ENCODE results near the gene FAM83F. TPM values are rescaled to one million over a fixed set of nuclear protein-coding genes. Genes with fewer than 3 reads are reported as not detected.
"Not testable (repeated sequence)": the region's sequence is repeated elsewhere in the genome, so short reads cannot be mapped to it uniquely, and the experiment has no call there.

Gene FAM83F
- total RNA-seq, 1 donor, result not detected

DNA sequence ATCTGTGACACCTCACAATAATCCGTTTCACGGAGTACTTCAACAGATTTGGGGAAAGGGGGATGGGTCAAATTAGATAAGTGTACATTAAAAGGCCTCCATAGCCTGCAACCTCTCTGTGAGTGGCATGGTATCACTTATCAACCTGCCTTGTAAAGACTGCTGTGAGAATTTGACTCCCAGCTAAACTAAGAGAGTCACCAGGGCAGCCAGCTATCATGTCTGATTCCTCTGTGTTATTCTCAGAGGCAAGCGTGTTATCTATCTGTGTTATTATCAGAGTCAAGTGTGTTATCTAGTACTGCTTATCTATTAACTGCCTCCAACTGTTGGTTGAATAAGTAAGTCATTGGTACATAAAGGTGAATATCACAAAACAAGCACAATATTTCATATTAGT, 4.1 kb upstream of the FAM83F start:
- peaks cover 22% of the 10 kb centered on the region for H3K27me3 ChIP-seq (ENCODE audit: insufficient read depth, low read length)
- TF ChIP-seq, protein P1, sequence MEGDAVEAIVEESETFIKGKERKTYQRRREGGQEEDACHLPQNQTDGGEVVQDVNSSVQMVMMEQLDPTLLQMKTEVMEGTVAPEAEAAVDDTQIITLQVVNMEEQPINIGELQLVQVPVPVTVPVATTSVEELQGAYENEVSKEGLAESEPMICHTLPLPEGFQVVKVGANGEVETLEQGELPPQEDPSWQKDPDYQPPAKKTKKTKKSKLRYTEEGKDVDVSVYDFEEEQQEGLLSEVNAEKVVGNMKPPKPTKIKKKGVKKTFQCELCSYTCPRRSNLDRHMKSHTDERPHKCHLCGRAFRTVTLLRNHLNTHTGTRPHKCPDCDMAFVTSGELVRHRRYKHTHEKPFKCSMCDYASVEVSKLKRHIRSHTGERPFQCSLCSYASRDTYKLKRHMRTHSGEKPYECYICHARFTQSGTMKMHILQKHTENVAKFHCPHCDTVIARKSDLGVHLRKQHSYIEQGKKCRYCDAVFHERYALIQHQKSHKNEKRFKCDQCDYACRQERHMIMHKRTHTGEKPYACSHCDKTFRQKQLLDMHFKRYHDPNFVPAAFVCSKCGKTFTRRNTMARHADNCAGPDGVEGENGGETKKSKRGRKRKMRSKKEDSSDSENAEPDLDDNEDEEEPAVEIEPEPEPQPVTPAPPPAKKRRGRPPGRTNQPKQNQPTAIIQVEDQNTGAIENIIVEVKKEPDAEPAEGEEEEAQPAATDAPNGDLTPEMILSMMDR (IDR thresholded peaks at IDR 0.05; ENCODE audit: extremely low read depth, low read depth, low read length), result no peak
- H2AFZ ChIP-seq (ENCODE audit: low read length), result no peak overlapping the region

DNA sequence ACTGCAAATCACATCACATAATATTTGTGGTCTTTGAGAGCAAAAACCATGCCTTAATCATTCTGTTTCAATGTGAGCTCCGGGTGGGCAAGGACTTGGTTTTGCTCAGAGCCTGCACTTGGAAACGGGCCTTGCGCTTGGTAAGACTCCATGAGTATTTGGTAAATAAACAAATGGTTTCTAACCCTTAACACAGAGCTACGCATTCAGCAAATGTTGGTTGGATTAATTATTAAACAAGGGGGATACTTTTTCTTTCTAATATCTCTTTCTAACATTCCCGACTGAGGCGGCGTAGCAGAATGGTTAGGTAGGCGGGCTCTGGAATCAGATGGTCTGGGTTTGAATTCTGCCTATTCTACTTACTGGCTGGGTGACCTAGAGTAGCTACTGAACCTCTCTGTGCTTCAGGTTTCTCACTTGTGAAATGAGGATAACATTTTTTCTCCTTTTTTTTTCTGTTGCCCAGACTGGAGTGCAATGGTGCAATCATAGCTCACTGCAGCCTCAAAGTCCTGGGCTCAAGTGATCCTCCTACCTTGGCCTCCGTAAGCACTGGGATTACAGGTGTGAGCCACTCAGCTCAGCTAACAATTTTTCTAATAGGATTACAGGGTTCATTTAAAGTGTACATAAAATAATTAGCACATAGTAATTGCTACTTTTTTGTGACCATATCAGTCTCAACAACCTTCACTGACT, 3.4 kb upstream of the FAM83F start:
- H3K27me3 ChIP-seq (ENCODE audit: insufficient read depth, low read length), result peaks cover 25% of the 10 kb centered on the region
- H3K79me2 ChIP-seq (ENCODE audit: insufficient read depth, low read length), result no peaks in the 10 kb centered on the region
- H3K36me3 ChIP-seq (ENCODE audit: insufficient read depth, low read length), result no peaks in the 10 kb centered on the region

More for the DNA sequence above, 4.1 kb upstream of the FAM83F start:
- Histone ChIP-seq H3K4me2 (ENCODE audit: insufficient read depth, low read length) (no peak overlapping the region), H3K27ac (ENCODE audit: low read depth, low read length) (no peak overlapping the region), H3K4me3 (ENCODE audit: insufficient read depth, low read length) (no peak overlapping the region), H3K4me1 (ENCODE audit: insufficient read depth, low read length) (no peaks in the 10 kb centered on the region), H3K9me3 (ENCODE audit: low read depth, low read length) (no peaks in the 10 kb centered on the region), H3K36me3 (ENCODE audit: insufficient read depth, low read length) (no peaks in the 10 kb centered on the region), H4K20me1 (ENCODE audit: insufficient read depth, low read length) (no peaks in the 10 kb centered on the region), H3K79me2 (ENCODE audit: insufficient read depth, low read length) (no peaks in the 10 kb centered on the region)
- no peak for DNase-seq (ENCODE audit: insufficient read length, low spot score, missing footprints)

DNA sequence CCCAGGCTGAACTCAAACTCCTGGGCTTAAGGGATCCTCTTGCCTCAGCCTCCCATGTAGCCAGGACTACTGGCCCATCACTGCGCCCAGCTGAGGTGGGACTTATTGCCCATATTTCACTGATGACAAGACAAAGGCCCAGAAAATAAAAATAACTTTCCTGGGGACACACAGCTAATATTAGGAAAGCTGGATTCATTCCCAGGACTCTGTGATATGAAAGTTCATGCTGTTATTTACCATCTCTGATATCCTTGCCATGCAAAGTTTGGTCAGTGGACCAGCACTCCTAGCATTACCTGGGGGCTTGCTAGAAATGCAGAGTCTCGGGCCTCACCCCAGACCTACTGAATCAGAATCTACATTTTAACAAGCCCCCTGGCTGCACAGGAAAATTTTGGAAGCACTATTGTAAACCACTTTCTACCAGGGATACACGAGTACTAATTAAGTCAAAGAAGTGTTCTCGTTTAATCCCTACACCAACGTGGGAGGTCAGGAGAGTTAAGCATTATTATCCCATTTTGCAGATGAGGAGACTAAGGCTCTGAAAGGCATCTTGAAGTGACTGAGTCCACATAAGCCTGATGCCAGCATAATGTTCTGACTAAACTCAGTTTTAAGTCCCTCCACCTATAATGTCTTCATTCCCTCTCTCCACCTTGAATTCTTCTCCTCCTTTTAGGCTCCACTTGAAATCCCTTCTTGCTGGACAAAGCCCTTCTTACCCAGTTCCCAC, 2.5 kb upstream of the FAM83F start:
- Histone ChIP-seq H3K27me3 (ENCODE audit: insufficient read depth, low read length) (peaks cover 29% of the 10 kb centered on the region), H4K20me1 (ENCODE audit: insufficient read depth, low read length) (no peaks in the 10 kb centered on the region), H3K79me2 (ENCODE audit: insufficient read depth, low read length) (no peaks in the 10 kb centered on the region), H3K4me2 (ENCODE audit: insufficient read depth, low read length) (no peak overlapping the region), H3K36me3 (ENCODE audit: insufficient read depth, low read length) (no peaks in the 10 kb centered on the region), H3K27ac (ENCODE audit: low read depth, low read length) (no peak overlapping the region), H3K4me3 (ENCODE audit: insufficient read depth, low read length) (no peak overlapping the region), H3K4me1 (ENCODE audit: insufficient read depth, low read length) (no peaks in the 10 kb centered on the region), H2AFZ (ENCODE audit: low read length) (no peak overlapping the region), H3K9me3 (ENCODE audit: low read depth, low read length) (no peaks in the 10 kb centered on the region)
- DNase-seq (ENCODE audit: insufficient read length, low spot score, missing footprints), result no peak
- TF ChIP-seq, protein P1 (IDR thresholded peaks at IDR 0.05; ENCODE audit: extremely low read depth, low read depth, low read length), result no peak

More for the DNA sequence above, 3.4 kb upstream of the FAM83F start:
- H3K9me3 ChIP-seq (ENCODE audit: low read depth, low read length), result no peaks in the 10 kb centered on the region
- no peak overlapping the region for H3K27ac ChIP-seq (ENCODE audit: low read depth, low read length)
- H4K20me1 ChIP-seq (ENCODE audit: insufficient read depth, low read length), result no peaks in the 10 kb centered on the region
- TF ChIP-seq, protein P1 (IDR thresholded peaks at IDR 0.05; ENCODE audit: extremely low read depth, low read depth, low read length), result no peak
- no peak overlapping the region for H2AFZ ChIP-seq (ENCODE audit: low read length)
- no peaks in the 10 kb centered on the region for H3K4me1 ChIP-seq (ENCODE audit: insufficient read depth, low read length)
- no peak overlapping the region for H3K4me2 ChIP-seq (ENCODE audit: insufficient read depth, low read length)
- no peak overlapping the region for H3K4me3 ChIP-seq (ENCODE audit: insufficient read depth, low read length)
- no peak for DNase-seq (ENCODE audit: insufficient read length, low spot score, missing footprints)

DNA sequence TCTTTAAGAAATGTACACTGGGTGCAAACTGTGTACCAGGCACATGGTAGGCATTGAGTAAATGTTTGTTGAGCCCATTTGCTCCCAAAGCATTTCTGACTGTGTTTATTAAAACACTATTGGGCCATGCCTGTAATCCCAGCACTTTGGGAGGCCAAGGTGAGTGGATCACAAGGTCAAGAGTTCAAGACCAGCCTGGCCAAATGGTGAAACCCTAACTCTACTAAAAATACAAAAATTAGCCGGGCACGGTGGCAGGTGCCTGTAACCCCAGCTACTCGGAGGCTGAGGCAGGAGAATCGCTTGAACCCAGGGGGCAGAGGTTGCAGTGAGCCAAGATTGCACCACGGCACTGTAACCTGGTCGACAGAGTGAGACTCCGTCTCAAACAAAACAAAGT, 1.9 kb upstream of the FAM83F start:
- not testable (repeated sequence) for H3K9me3 ChIP-seq (ENCODE audit: low read depth, low read length); DNase-seq (ENCODE audit: insufficient read length, low spot score, missing footprints); H3K27ac ChIP-seq (ENCODE audit: low read depth, low read length); H4K20me1 ChIP-seq (ENCODE audit: insufficient read depth, low read length); H3K79me2 ChIP-seq (ENCODE audit: insufficient read depth, low read length); H3K4me2 ChIP-seq (ENCODE audit: insufficient read depth, low read length); H3K36me3 ChIP-seq (ENCODE audit: insufficient read depth, low read length); H2AFZ ChIP-seq (ENCODE audit: low read length); H3K4me3 ChIP-seq (ENCODE audit: insufficient read depth, low read length); H3K4me1 ChIP-seq (ENCODE audit: insufficient read depth, low read length)
- peaks cover 31% of the 10 kb centered on the region for H3K27me3 ChIP-seq (ENCODE audit: insufficient read depth, low read length)

Measured in osteoblast (primary cell).